GM19438 (cell line): Measurements from ENCODE around the gene ARHGEF4.

Experiments
- ATAC-seq: cut with Tn5 transposase; IDR thresholded peaks from one replicate; pipeline ENCODE4 v1.9.1; 2021; ENCODE audit warnings: low read depth; ENCODE audit not compliant: unreplicated experiment

ARHGEF4 gene, protein sequence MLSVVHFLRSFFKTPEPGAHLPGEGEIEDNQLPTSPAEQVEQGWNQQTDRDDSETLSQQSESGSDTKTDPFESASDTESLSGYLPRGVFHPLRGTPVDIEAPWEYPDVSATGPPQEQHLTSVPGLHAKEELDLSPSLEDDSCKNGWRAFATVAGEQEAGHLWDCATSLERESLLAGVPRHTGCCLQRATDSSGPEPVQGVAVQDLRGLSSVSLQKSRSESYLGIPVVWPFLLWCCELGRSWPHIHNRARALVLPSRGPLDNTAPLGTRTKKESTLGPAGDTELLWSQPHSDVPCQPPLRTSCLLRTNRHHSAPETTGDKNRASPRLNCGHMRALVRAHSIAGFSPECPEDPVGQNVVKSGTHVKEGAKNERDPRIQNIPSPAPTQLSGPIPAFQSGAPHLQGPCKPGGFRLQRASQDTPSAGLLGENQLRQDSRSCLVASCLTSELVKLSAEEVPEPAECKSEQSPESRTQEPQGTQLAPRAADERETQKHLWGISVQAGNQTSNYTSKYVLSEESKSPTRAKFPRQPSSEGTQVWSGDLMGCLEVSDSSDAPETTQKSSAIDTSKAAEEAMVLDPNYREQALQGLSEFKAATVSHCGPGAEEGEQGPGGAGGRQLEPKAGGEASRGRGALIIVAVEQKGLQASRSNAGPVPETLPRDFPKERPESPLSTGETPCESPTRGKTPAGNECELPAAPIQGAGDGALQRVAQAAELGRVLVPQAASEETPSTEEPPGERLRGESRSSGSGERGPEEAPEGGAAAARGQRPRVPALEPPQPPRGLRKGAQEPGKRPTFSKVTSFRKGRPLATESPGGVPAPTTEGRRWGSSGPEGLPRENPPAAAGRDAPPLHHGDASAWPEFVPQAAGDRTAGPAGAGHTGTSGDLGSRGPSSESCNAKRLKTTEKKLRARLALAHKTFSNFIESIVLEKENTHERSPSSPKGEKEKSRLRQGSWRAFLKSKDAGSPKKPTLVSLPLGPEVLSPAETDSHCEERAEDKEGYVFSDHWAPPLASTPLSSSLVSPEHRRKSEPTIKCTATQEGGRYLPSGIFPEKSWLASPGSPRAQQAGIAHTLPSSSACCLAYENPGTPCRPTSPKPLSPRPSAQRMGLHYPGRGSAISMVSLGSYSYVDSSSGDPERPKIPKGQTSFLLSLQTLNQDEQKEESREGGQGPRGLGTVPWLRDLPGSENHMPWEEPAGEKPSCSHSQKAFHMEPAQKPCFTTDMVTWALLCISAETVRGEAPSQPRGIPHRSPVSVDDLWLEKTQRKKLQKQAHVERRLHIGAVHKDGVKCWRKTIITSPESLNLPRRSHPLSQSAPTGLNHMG (N-terminal part only)

GRCh38 chr2:130836501-130837174 lies at the start of gene ARHGEF4:
TSS of gene ARHGEF4 (plus strand) at chr2:130836914. CDS start at chr2:130836954, 40 bp downstream.
- peak; percentile 54 for ATAC-seq

- ATAC-seq, result no peak
These were observed 48.9 kb upstream of the ARHGEF4 start for GRCh38 chr2:130787841-130788240.

GRCh38 chr2:130790312-130790711 lies 46.4 kb upstream of the ARHGEF4 start:
- no peak for ATAC-seq

DNA sequence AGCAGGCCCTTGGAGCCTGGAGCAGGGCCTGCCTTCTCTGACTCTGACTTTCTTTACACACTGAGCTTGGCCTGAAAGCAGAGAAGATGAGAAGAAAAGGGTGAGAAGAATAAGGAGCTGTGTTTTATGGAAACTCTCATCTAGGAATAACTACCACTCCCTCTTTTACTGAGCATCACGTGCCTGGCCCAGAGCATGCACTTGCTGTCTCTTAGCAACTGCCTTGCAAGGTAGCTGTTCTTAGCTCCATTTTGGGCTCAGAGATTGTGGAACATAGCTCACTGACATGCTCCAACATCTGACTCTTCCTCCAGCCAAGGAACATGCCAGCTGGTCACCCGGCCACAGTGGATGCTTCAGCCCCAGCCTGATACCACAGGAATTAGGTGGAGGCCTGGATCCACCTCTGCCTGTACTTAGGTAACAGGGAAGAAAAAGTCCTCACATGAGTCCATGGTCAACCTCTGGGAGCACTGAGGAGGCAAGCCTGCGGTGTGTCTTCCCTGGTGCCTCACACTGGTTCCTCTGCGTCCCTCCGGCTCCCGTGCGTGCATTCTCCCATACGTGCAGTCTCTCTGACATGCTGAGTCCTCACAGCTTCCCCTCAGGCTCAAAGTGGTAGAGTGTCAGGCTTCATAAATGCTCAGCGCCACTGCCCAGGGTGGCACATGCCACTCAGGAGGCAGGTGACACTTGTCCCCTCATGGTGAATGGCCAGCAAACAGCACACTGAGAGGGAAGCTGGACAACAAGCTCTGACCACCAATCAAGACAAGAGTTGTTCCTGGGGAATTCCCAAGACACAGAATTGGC lies 45.7 kb upstream of the ARHGEF4 start:
- no peak for ATAC-seq

GRCh38 chr2:130791617-130791939 lies 45.1 kb upstream of the ARHGEF4 start:
- ATAC-seq, result no peak

DNA sequence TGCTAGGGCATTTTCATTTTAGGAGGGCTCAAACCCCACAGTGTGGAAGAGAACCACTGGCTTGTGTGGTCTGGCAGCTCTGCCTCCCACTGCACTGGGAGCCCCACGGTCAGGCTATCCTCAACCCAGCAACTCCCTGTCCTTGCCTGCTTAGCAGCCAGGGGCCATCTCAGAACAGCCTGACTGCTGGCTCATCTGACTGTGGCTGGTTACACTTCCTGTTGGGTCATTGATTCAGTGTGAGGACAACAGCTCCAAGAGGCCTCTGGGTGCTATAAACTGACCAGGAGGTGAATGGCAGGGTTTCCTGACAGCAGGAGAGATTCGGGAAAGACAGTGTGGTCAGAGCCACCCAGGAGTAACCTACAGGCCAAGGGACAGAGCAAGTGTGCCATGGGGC lies 41.3 kb upstream of the ARHGEF4 start:
- no peak for ATAC-seq

- ATAC-seq, result no peak
These were observed 40.4 kb upstream of the ARHGEF4 start for GRCh38 chr2:130796290-130796689.

DNA sequence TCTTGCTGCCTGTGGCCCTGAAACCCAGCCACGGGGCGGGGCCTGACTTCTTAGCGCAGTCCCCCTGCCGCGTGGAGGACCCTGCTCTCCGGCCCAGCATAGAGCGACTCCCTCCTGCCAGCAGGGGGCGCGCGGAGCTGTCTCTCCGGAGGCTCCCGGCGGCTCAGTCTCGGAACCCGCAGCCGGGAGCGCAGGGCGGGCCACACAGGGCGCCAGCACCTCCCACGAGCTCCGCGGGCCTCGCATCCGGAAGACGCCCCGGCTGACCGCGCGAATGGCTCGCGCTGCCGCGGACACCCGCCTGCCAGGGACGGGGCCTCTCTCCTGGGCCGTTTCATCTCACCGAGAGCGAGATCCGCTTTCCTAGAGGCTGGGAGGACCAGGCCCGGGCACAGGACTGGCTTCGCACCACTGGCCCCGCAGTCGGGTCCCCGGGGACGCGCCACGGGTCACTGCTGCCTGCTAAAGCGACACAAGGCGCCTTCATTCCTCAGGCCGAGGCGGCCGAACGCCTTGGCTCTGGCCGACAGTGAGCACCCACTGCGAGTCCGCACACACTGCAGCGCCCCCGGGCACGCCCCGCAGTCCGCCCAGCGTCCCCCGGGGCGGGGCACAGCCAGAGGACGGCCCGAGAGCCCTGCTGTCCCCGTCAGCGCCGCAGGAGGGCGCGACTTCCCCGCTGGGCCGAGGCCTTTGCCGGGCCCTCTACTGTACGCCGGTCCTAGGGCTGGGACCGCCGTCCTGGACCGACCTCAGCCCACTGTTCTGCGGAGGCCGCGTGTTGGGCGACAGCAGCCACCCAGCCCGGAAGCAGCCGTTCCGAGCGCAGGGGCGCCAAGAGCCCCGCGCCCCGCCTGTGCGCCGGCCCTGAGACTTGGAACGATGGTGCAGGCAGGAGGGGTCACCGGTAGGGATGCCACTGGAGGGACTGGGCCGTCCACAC lies 39.0 kb upstream of the ARHGEF4 start:
- ATAC-seq, result peak; percentile 91

GRCh38 chr2:130798472-130799218 lies 38.1 kb upstream of the ARHGEF4 start:
- no peak for ATAC-seq

DNA sequence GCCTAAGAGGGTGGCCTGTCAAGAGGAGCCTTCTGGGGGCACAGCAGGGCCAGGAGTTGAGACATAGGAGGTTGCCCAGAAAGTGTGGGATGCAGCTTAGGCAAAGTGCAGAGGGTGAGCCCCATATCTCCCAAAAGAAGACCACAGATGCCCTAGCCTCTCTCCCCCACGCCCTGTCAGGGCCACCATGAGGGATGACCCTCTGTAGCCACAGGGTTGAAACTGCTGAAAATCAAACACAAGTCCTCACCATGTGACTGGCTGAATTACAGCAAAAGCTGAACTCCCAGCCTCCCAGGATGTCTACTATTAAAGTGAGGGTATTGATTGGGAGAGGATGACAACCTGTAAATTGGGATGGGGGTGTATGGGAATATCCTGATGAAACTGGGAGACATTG lies 37.4 kb upstream of the ARHGEF4 start:
- no peak for ATAC-seq

DNA sequence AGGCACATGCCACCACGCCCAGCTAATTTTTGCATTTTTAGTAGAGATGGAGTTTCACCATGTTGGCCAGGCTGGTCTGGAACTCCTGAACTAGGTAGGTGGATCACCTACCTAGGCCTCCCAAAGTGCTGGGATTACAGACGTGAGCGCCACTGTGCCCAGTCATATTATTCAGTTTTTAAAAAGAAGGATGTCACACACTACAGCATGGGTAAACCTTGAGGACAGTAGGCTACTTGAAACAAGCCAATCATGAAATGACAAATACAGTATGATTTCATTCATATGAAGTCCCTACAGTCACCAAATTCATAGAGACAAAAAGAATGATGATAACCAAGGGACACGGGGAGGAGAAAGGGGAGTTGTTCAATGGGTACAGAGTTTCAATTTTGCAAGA lies 31.1 kb upstream of the ARHGEF4 start:
- ATAC-seq, result no peak

DNA sequence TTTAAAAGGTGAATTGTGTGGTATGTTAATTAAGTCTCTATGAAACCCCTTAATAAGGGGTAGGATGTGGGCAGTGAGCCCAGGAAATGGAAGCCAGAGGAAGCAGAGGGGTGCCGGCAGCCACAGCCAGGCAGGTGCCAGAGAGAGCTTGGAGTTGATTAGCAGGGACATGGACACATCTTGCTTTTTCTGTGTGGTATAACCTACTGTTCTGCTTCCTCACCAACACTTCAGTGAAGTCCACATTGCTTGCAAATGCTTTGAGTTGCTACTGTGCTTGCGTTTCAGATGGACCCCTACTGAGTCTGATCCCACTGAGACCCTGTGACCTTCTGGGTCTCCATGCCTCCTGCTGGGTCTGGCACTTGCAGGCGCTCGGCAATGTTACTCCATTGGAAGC lies 30.3 kb upstream of the ARHGEF4 start:
- no peak for ATAC-seq

DNA sequence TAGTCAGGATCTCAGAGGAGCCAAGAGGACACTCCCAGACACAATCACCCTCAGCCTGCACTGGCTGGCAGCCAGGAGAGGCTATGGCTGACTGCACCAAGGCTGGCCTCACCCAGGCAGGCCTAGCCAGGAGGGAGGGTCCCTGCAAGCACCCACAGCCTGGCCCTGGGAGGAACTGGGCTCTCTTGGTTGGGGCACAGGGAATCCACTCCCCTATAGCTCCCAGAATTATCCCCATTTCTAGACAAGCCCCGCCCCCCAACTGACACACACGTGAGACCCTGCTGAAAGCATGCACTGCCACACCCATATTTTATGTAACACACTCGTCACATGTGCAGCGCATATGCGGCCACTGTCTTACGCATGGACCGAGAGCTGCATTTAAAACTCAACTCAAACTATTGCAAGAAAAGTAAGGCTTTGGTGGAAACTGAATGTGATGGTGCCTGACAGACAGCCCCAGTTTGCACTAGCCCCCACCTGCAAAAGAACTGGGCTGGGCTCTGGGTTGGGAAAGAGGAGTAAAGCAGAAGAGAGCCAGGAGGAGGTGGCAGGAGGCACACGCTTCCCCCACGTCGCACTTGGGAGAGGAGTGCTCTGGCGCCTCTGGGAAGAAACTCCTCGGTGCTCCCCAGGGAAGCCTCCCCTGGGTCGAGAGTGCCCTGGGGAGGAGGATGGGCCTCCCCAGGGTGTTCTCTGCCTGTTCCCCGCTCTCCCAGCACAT lies 28.9 kb upstream of the ARHGEF4 start:
- no peak for ATAC-seq

DNA sequence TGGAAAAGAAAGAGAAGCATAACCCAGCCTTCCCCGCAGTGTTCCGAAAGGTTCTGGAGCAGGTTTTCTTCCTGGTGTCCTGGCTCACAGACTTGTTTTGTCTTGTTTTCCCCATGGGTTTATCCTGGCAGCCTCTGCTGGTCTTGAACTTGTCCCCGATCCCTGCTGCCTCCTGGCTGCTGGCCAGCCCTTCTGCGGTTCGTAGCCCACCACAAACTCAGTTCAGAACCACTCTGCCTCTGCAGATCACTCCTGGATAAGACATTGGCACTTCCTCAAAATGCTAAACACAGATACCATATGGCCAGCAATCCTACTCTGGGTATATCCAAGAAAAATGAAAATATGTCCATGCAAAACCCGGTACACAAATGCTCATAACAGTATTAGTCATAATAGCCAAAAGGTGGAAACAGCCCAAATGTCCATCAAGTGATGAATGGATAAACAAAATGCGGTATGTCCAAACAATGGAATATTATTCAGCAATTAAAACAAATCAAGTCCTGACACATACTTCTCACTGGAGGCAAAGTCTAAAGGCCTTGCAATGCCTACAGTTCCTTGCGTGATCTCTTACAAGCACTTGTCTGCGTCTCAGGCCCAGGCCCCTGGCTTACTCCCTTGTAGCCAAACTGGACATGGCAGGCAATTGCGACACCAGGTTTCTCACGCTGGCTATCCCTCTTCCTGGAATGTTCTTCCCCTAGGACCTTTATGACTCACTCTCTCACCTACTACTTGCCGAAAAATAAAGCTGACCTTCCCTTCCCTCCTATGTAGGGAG lies 28.0 kb upstream of the ARHGEF4 start:
- ATAC-seq, result no peak

- no peak for ATAC-seq
These were observed 26.2 kb upstream of the ARHGEF4 start for GRCh38 chr2:130810490-130810889.

DNA sequence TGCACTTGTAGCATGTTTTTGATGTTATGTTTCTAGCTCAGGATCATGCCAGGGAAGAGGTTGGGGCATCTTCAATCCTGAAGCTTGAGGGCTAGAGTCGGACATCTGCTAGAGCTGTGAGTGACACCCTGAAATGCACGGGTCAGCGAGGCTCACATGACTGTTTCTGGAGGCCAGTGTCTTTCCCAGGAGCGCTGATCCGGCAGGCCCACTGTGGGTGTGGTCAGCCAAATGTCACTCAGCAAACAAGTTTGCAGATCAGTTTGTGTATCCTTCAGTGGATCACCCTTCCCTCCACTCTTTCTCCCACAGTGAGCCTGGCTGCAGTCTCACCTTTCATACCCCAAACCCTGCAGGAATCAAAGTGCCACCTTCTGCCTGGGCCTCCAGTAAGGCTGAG lies 23.0 kb upstream of the ARHGEF4 start:
- ATAC-seq, result no peak
